Measurements from ENCODE around the gene TAF5L.
"Not testable (repeated sequence)": the region's sequence is repeated elsewhere in the genome, so short reads cannot be mapped to it uniquely, and the experiment has no call there.

TAF5L gene

DNA sequence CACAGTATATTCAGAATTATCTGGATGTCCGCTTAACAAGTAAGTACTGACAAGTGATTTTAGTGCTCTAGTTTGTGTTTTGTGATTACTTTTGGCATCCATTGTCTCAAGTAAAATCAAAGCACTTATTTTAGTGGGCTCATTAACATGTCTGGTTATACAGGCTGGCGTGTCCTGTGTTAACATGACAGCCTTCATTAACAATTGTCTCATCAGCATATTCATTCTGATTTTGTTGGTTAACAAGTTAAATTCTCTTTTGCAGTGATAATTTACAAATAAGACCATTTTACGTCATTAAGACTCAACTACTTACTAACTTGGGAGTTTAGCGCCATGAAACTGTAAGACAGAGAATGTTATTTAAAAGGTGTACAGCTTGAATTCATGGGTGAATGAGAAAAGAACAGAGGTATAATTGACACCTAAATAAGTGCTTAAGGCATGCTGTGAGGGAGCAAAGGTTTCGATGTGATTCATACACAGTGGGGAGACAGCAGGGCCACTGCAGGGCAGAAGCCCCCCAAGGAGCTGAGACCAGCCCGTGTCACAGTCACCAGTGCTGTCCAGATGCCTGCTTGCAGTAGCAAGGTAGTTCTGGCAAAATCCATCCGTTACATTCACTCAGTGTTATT lies 22.4 kb downstream of the TAF5L start:
- TF ChIP-seq, protein P1, sequence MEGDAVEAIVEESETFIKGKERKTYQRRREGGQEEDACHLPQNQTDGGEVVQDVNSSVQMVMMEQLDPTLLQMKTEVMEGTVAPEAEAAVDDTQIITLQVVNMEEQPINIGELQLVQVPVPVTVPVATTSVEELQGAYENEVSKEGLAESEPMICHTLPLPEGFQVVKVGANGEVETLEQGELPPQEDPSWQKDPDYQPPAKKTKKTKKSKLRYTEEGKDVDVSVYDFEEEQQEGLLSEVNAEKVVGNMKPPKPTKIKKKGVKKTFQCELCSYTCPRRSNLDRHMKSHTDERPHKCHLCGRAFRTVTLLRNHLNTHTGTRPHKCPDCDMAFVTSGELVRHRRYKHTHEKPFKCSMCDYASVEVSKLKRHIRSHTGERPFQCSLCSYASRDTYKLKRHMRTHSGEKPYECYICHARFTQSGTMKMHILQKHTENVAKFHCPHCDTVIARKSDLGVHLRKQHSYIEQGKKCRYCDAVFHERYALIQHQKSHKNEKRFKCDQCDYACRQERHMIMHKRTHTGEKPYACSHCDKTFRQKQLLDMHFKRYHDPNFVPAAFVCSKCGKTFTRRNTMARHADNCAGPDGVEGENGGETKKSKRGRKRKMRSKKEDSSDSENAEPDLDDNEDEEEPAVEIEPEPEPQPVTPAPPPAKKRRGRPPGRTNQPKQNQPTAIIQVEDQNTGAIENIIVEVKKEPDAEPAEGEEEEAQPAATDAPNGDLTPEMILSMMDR (IDR thresholded peaks at IDR 0.05; ENCODE audit: low read depth, low read length, missing control alignments) = no peak
- no peak overlapping the region for H3K4me3 ChIP-seq (ENCODE audit: low read depth, low read length)
- in situ Hi-C loops (cut with HindIII; ENCODE audit: low sequenced_read_pairs) = no loop called here
- no peak for DNase-seq (ENCODE audit: low read depth)

DNA sequence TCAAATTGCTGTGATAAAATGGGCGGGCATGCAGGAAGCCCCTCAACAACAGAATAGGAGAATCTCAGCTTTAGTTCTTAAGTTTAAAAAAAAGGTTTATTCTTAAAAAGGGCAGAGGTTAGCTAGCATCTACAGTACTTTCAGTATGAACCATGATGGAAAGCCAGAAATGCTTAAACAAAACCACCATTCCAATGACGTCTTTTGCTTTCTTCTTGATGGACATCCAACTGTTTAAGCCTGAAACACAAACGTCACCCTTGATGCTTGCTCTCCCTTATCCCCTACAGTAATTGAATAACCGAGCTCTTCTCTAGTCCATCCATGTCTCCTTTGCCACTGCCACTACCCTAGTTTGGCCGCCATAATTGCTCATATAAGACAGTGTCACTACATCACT lies 25.7 kb downstream of the TAF5L start:
- no peak overlapping the region for H3K4me3 ChIP-seq (ENCODE audit: low read depth, low read length)
- TF ChIP-seq, protein P1 (IDR thresholded peaks at IDR 0.05; ENCODE audit: low read depth, low read length, missing control alignments) = no peak
- no peak for DNase-seq (ENCODE audit: low read depth)
- in situ Hi-C loops (cut with HindIII; ENCODE audit: low sequenced_read_pairs) = no loop called here

DNA sequence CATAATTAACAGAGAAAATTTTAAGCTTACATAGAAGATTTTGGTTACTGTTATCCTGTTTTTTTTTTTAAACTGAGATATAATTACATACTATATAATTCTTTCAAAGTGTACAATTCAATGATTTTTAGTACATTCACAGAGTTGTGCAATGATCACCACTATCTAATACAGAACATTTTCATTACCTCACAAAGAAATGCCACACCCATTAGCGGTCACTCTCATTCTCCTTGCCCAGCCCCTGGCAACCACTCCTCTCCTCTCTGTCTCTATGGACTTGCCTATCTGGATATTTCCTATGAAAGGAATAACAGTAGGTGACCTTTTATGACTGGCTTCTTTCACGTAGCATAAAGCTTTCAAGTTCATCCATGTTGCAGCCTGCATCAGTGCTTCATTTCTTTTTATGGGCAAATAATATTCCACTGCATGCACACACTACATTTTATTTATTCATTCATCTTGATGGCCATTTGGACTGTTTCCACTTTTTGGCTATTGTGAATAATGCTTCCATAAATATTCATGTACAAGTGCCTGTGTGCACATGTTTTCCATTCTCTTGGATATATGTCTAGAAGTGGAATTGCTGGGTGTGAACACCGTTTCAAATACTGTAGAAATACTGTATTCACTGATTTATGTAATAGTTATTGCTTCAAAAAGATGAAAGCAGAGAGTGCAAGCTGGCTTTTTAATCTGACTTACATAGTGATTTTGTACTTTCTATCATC lies 26.5 kb downstream of the TAF5L start:
- DNase-seq (ENCODE audit: low read depth) = no peak
- H3K4me3 ChIP-seq (ENCODE audit: low read depth, low read length) = no peak overlapping the region
- in situ Hi-C loops (cut with HindIII; ENCODE audit: low sequenced_read_pairs) = no loop called here
- TF ChIP-seq, protein P1 (IDR thresholded peaks at IDR 0.05; ENCODE audit: low read depth, low read length, missing control alignments) = no peak

DNA sequence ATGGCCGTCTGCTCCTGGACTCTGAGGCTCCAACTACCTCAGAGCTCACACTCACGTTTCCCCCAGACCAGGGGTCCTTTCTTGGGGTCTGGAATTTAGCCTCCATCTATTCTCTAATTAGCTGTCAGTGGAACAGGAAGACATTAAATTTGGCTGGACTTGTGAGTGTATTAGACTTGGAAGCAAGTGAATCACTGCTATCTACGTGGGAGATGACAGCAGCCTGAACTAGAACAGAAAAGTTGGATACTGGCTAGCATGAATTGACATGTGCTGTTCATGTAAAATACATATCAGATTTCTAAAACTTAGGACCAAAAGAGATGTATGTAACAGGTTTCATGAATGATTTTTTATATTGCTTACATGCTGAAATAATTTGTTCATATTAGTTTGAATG lies 28.0 kb downstream of the TAF5L start:
- TF ChIP-seq, protein P1 (IDR thresholded peaks at IDR 0.05; ENCODE audit: low read depth, low read length, missing control alignments) = no peak
- no peak for DNase-seq (ENCODE audit: low read depth)
- in situ Hi-C loops (cut with HindIII; ENCODE audit: low sequenced_read_pairs) = no loop called here
- H3K4me3 ChIP-seq (ENCODE audit: low read depth, low read length) = no peak overlapping the region

DNA sequence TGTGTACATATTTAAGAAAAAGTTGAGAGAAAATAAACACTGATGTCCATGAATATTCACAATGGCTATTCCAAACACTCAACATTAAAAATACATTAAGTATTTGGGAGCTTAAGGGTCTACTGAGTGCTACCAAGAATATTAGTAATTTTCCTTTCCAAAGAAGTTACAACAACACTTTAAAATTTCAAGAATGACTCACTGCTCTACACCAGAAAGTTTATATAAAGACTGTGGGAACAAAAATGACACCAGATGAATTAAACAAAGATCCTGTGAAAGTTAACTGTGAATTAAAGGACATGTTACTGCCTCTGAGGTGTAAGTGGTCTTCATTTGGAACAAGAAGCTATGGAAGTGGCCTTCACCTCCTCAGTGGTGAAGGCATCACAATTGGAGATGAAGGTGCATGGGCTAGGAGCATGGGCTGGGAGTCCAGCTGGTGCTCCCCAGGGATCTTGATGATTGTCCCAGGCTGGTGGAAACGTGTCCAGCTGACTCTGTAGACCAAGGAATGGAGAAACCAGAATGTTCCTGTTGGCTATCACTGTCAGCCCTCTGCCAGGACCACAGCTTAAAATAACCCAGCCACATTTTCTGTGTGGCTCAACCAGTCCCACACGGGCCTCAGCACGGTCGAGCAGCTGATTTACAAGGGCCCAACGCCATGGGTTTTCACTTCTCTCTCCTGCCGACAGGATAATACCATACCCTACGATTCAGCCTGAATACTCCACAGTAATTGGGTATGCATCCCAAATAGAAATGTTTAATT lies 28.8 kb downstream of the TAF5L start:
- TF ChIP-seq, protein P1 (IDR thresholded peaks at IDR 0.05; ENCODE audit: low read depth, low read length, missing control alignments) = no peak
- peak; percentile 31 for DNase-seq (ENCODE audit: low read depth)
- no peak overlapping the region for H3K4me3 ChIP-seq (ENCODE audit: low read depth, low read length)
- in situ Hi-C loops (cut with HindIII; ENCODE audit: low sequenced_read_pairs) = no loop called here

DNA sequence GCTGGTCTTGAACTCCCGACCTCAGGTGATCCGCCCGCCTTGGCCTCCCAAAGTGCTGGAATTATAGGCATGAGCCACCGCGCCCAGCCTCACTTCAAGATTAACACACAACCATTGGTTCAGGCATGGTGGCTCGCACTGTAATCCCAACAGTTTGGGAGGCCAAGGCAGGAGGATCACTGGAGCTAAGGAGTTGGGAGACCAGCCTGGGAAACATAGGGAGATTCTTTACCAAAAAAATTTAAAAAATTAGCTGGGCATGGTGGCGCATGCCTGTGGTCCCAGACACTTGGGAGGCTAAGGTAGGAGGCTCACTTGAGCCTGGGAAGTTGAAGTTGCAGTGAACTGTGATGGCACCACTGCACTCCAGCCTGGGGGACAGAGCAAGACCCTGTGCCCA lies 30.0 kb downstream of the TAF5L start:
- DNase-seq (ENCODE audit: low read depth); in situ Hi-C loops (cut with HindIII; ENCODE audit: low sequenced_read_pairs): not testable (repeated sequence)

More for the DNA sequence above, 30.0 kb downstream of the TAF5L start:
- not testable (repeated sequence) for H3K4me3 ChIP-seq (ENCODE audit: low read depth, low read length)
